GM13977 (cell line): ENCODE data around the gene OXNAD1.

ENCODE experiments used
- DNase-seq: peaks from one replicate; pipeline ENCODE4 v3.0.0; 2012; ENCODE audit warnings: low spot score
- CTCF ChIP-seq: IDR thresholded peaks from 2 replicates; pipeline ENCODE4 v1.5.1; 2012; ENCODE audit warnings: mild to moderate bottlenecking, control low read depth; ENCODE audit not compliant: insufficient read depth; ENCODE audit errors: extremely low read depth, missing control alignments
- in situ Hi-C: fragments of 300-500 bp; cut with MboI; formaldehyde crosslinking; loops from one replicate; pipeline ENCODE4 v1.12.0; 2022; ENCODE audit warnings: low sequenced_read_pairs, low pct_unique_long_range_greater_than_20kb, mixed read lengths, inconsistent platforms; ENCODE audit not compliant: unreplicated experiment

The OXNAD1 gene

GRCh38 chr3:16255726-16256125 is 9.3 kb upstream of the OXNAD1 start:
- no peak for TF ChIP-seq CTCF
- in situ Hi-C loops: no loop called here
- DNase-seq: no peak

GRCh38 chr3:16257309-16257708 is 7.7 kb upstream of the OXNAD1 start:
- no peak for TF ChIP-seq CTCF
- in situ Hi-C loops: no loop called here
- no peak for DNase-seq

GRCh38 chr3:16258177-16258576 is 6.8 kb upstream of the OXNAD1 start:
- TF ChIP-seq CTCF: no peak
- in situ Hi-C loops: no loop called here
- no peak for DNase-seq

GRCh38 chr3:16258866-16259265 is 6.1 kb upstream of the OXNAD1 start:
- in situ Hi-C loops: no loop called here
- DNase-seq: no peak
- no peak for TF ChIP-seq CTCF

- in situ Hi-C loops: no loop called here
- no peak for DNase-seq
- TF ChIP-seq CTCF: no peak
Observed at GRCh38 chr3:16260046-16260445, 5.0 kb upstream of the OXNAD1 start.

- in situ Hi-C loops: no loop called here
- DNase-seq: no peak
- TF ChIP-seq CTCF: no peak
Observed at GRCh38 chr3:16262174-16262573, 2.8 kb upstream of the OXNAD1 start.

- no peak for DNase-seq
- TF ChIP-seq CTCF: no peak
- in situ Hi-C loops: no loop called here
Observed at GRCh38 chr3:16264174-16264707, 771 bp upstream of the OXNAD1 start.
